ENCODE measurements around the gene RBM18. TPM values are rescaled to one million over a fixed set of nuclear protein-coding genes. Genes with fewer than 3 reads are reported as not detected.

The RBM18 gene
- polyA plus RNA-seq (ENCODE audit: insufficient read length in 4 of 4), result 10 to 100 TPM; 32.4 to 40.3 (median 35.9) TPM

- DNase-seq (ENCODE audit: low read depth in 4 of 4, low spot score in 2 of 4), result peak; percentile 75 to 87 (median 82)
Observed at GRCh38 chr9:122264360-122265148, at the start of gene RBM18, which contains the start of gene MRRF. TSS of gene RBM18 (minus strand) at chr9:122264840. CDS start at chr9:122261492, 3,348 bp downstream. TSS of gene MRRF (plus strand) at chr9:122264882. CDS start at chr9:122270892, 6,010 bp downstream.

GRCh38 chr9:122314165-122314564 is 49.5 kb upstream of the RBM18 start:
- no peak for DNase-seq (ENCODE audit: low read depth in 4 of 4, low spot score in 2 of 4)

GRCh38 chr9:122309861-122310260 is 45.2 kb upstream of the RBM18 start:
- no peak for DNase-seq (ENCODE audit: low read depth in 4 of 4, low spot score in 2 of 4)

GRCh38 chr9:122307925-122308324 is 43.3 kb upstream of the RBM18 start:
- DNase-seq (ENCODE audit: low read depth in 4 of 4, low spot score in 2 of 4), result no peak

- no peak for DNase-seq (ENCODE audit: low read depth in 4 of 4, low spot score in 2 of 4)
Observed at GRCh38 chr9:122307061-122307460, 42.4 kb upstream of the RBM18 start.

- no peak for DNase-seq (ENCODE audit: low read depth in 4 of 4, low spot score in 2 of 4)
Observed at GRCh38 chr9:122302237-122303093, 37.8 kb upstream of the RBM18 start.

- no peak for DNase-seq (ENCODE audit: low read depth in 4 of 4, low spot score in 2 of 4)
Observed at GRCh38 chr9:122297512-122297911, 32.9 kb upstream of the RBM18 start.

GRCh38 chr9:122294531-122294930 is 29.9 kb upstream of the RBM18 start:
- DNase-seq (ENCODE audit: low read depth in 4 of 4, low spot score in 2 of 4), result no peak

GRCh38 chr9:122291458-122291857 is 26.8 kb upstream of the RBM18 start:
- DNase-seq (ENCODE audit: low read depth in 4 of 4, low spot score in 2 of 4), result no peak

- no peak for DNase-seq (ENCODE audit: low read depth in 4 of 4, low spot score in 2 of 4)
Observed at GRCh38 chr9:122287214-122287720, 22.6 kb upstream of the RBM18 start.

GRCh38 chr9:122286764-122287163 is 22.1 kb upstream of the RBM18 start:
- DNase-seq (ENCODE audit: low read depth in 4 of 4, low spot score in 2 of 4), result no peak

- DNase-seq (ENCODE audit: low read depth in 4 of 4, low spot score in 2 of 4), result no peak
Observed at GRCh38 chr9:122281368-122281767, 16.7 kb upstream of the RBM18 start.

- no peak for DNase-seq (ENCODE audit: low read depth in 4 of 4, low spot score in 2 of 4)
Observed at GRCh38 chr9:122277285-122277897, 12.8 kb upstream of the RBM18 start.

GRCh38 chr9:122276096-122276495 is 11.5 kb upstream of the RBM18 start:
- no peak for DNase-seq (ENCODE audit: low read depth in 4 of 4, low spot score in 2 of 4)

- DNase-seq (ENCODE audit: low read depth in 4 of 4, low spot score in 2 of 4), result no peak
Observed at GRCh38 chr9:122274055-122274454, 9.4 kb upstream of the RBM18 start.

- DNase-seq (ENCODE audit: low read depth in 4 of 4, low spot score in 2 of 4), result no peak
Observed at GRCh38 chr9:122268041-122268814, 3.6 kb upstream of the RBM18 start.

- peak in 2 of 4 donors; percentile 8 to 9 for DNase-seq (ENCODE audit: low read depth in 4 of 4, low spot score in 2 of 4)
Observed at GRCh38 chr9:122265149-122265915, 692 bp upstream of the RBM18 start.

- peak in 2 of 4 donors; percentile 2 to 7 for DNase-seq (ENCODE audit: low read depth in 4 of 4, low spot score in 2 of 4)
Observed at GRCh38 chr9:122263699-122264349, 816 bp downstream of the RBM18 start.

- DNase-seq (ENCODE audit: low read depth in 4 of 4, low spot score in 2 of 4), result no peak
Observed at GRCh38 chr9:122262073-122262472, 2.6 kb downstream of the RBM18 start.
